ENCODE measurements around the gene MYL3.

The MYL3 gene

DNA sequence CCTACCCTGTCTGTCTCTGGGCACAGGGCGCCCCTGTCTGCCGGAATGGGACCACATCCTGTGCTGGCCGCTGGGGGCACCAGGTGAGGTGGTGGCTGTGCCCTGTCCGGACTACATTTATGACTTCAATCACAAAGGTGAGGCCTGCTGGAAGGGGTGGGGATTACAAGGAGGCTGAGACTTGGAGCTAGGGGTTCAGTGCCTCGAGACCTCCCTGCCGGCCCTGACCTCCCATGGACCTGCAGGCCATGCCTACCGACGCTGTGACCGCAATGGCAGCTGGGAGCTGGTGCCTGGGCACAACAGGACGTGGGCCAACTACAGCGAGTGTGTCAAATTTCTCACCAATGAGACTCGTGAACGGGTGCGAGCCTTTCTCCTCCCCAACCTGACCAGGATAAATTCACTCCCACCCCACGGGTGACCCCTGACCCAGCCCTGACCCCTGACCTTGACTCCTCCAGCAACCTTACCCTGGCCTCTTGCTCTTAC is 34.6 kb upstream of the MYL3 start:
- H3K27me3 ChIP-seq (ENCODE audit: insufficient read depth, low read depth, severe bottlenecking) = no peaks in the 10 kb centered on the region
- H3K4me3 ChIP-seq (ENCODE audit: low read depth, low read length) = no peak overlapping the region
- no peak for TF ChIP-seq CTCF (IDR thresholded peaks at IDR 0.05; ENCODE audit: low read depth, low read length)

DNA sequence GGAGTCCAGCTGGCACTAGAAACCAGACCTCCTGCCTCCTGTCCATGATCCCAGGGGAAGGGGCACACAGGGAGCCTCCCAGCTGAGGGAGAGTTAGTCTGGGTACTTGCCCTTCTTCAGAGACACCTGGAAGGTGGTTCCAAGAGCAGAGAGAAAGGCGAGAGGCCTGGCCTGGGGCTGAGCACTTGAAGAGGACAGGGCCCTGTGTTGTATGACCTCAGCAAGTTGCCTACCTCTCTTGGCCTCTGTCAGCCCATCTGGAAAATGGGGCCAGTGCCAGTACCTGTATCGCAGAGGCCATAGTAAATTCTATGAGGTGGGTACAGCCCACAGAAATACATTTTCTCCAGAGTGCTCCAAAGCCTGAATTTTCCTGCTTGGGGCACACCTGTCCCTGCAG is 33.8 kb upstream of the MYL3 start:
- no peak overlapping the region for H3K27ac ChIP-seq
- H3K27me3 ChIP-seq (ENCODE audit: insufficient read depth, low read depth, severe bottlenecking) = no peaks in the 10 kb centered on the region
- no peaks in the 10 kb centered on the region for H3K36me3 ChIP-seq
- H3K9me3 ChIP-seq (ENCODE audit: severe bottlenecking) = no peaks in the 10 kb centered on the region
- TF ChIP-seq CTCF (IDR thresholded peaks at IDR 0.05; ENCODE audit: low read depth, low read length) = no peak
- no peak overlapping the region for H3K4me3 ChIP-seq (ENCODE audit: low read depth, low read length)
- DNase-seq = no peak

More for the DNA sequence above, 34.6 kb upstream of the MYL3 start:
- no peak for DNase-seq
- Histone ChIP-seq H3K36me3 (no peaks in the 10 kb centered on the region), H3K27ac (no peak overlapping the region), H3K9me3 (ENCODE audit: severe bottlenecking) (no peaks in the 10 kb centered on the region)

- no peak overlapping the region for H3K27ac ChIP-seq
- no peak for TF ChIP-seq CTCF (IDR thresholded peaks at IDR 0.05; ENCODE audit: low read depth, low read length)
- no peak overlapping the region for H3K4me3 ChIP-seq (ENCODE audit: low read depth, low read length)
- no peak for DNase-seq
- H3K9me3 ChIP-seq (ENCODE audit: severe bottlenecking) = no peaks in the 10 kb centered on the region
- H3K27me3 ChIP-seq (ENCODE audit: insufficient read depth, low read depth, severe bottlenecking) = no peaks in the 10 kb centered on the region
- H3K36me3 ChIP-seq = no peaks in the 10 kb centered on the region
These were observed 33.1 kb upstream of the MYL3 start for GRCh38 chr3:46896386-46896785.

DNA sequence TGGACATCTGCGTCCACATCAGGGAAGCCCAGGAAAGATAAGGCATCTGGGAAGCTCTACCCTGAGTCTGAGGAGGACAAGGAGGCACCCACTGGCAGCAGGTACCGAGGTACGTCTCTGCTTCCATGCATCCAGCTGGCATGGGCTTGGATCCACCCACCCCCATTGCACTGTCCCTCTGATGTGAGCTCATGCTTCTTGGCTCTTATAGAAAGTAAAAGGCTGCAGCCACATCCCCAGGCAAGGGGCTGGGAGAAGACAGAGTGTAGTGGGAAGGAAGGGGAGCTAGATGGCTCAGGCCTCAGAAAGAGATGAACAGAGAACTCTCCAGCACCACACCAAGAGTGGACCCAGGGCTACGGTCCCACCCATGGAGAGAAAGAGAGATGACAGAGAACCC is 32.5 kb upstream of the MYL3 start:
- Histone ChIP-seq H3K4me3 (ENCODE audit: low read depth, low read length) (no peak overlapping the region), H3K27ac (no peak overlapping the region), H3K36me3 (no peaks in the 10 kb centered on the region), H3K27me3 (ENCODE audit: insufficient read depth, low read depth, severe bottlenecking) (no peaks in the 10 kb centered on the region), H3K9me3 (ENCODE audit: severe bottlenecking) (no peaks in the 10 kb centered on the region)
- DNase-seq = no peak
- no peak for TF ChIP-seq CTCF (IDR thresholded peaks at IDR 0.05; ENCODE audit: low read depth, low read length)

GRCh38 chr3:46895204-46895660 is 32.0 kb upstream of the MYL3 start:
- Histone ChIP-seq H3K36me3 (no peaks in the 10 kb centered on the region), H3K9me3 (ENCODE audit: severe bottlenecking) (no peaks in the 10 kb centered on the region), H3K4me3 (ENCODE audit: low read depth, low read length) (no peak overlapping the region), H3K27ac (no peak overlapping the region), H3K27me3 (ENCODE audit: insufficient read depth, low read depth, severe bottlenecking) (no peaks in the 10 kb centered on the region)
- DNase-seq = peak; percentile 81
- peak; percentile 96 for TF ChIP-seq CTCF (IDR thresholded peaks at IDR 0.05; ENCODE audit: low read depth, low read length)

DNA sequence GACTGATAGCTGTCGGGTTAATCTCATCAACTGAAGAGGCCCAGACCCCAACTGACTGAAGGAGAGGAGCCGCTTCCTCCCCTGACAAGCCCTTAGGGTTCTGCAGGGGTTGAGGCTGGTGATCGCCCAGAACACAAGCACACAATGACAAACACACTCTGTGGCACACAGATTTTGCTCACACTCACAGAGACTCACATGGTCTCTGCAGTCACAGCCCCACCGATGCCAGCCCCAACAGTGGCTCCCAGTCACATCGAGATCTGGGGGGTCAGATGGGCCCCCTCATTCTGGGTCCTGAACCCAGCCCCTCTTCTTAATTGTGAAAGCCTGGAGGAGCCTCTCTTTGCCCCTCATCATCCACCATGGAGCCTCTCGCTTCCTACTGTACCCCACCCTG is 31.0 kb upstream of the MYL3 start:
- TF ChIP-seq CTCF (IDR thresholded peaks at IDR 0.05; ENCODE audit: low read depth, low read length) = no peak
- no peaks in the 10 kb centered on the region for H3K9me3 ChIP-seq (ENCODE audit: severe bottlenecking)
- no peak for DNase-seq
- no peaks in the 10 kb centered on the region for H3K27me3 ChIP-seq (ENCODE audit: insufficient read depth, low read depth, severe bottlenecking)
- H3K4me3 ChIP-seq (ENCODE audit: low read depth, low read length) = no peak overlapping the region
- no peak overlapping the region for H3K27ac ChIP-seq
- no peaks in the 10 kb centered on the region for H3K36me3 ChIP-seq

Measured in WERI-Rb-1 (cell line).